Vagina (tissue), 2 donors: Measurements from ENCODE around the gene ATXN1.

Experiments used
- POLR2A ChIP-seq, 2 donors: fragments of 450-650 bp; IDR thresholded peaks; one replicate each; pipeline ENCODE4 v1.6.1; 2017; ENCODE audit warnings: antibody characterized with exemption in 2 of 2, mild to moderate bottlenecking in 2 of 2, moderate library complexity in 2 of 2
- POLR2AphosphoS5 ChIP-seq, 2 donors: sonication (generic); formaldehyde crosslinking; IDR thresholded peaks; one replicate each; pipeline ENCODE4 v1.9.0; 2017; ENCODE audit warnings: antibody characterized with exemption in 2 of 2, mild to moderate bottlenecking in 2 of 2, low read depth in 1 of 2; ENCODE audit not compliant: insufficient read depth in 1 of 2
- TF ChIP-seq, protein P1 (sequence below), 3 experiments: fragments of 450-650 bp in 2 of 3; fragments of 200-600 bp in 1 of 3; sonication (generic) in 1 of 3; IDR thresholded peaks; one replicate each; pipeline ENCODE4 v1.5.1; 2017 to 2019; ENCODE audit warnings: antibody characterized with exemption in 3 of 3, mild to moderate bottlenecking in 2 of 3, moderate library complexity in 2 of 3

DNA sequence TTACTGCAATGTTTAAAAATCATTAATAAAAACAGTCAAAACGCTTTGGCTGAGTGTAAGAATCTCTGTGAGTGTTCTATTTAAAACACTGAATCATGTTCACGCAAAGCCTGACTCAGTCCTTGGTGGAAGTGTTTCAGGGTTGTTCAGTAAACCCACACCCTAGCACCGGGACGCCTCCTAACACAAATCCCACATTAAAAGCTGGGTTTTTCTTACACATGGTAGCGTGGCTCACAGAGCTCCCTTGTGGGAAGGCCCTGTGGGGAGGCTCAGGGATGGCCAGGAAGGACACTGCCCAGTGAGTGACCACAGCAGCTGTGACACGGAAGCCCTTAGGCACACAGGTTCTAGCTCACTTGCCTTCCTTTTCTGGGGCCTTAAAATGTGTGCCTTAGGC is 442.7 kb downstream of the ATXN1 start:
- TF ChIP-seq POLR2AphosphoS5 (IDR thresholded peaks at IDR 0.05; ENCODE audit: insufficient read depth in 1 of 2, low read depth in 1 of 2) = peak in 1 of 2 donors; percentile 41
- TF ChIP-seq POLR2A (IDR thresholded peaks at IDR 0.05) = no peak
- TF ChIP-seq, protein P1, sequence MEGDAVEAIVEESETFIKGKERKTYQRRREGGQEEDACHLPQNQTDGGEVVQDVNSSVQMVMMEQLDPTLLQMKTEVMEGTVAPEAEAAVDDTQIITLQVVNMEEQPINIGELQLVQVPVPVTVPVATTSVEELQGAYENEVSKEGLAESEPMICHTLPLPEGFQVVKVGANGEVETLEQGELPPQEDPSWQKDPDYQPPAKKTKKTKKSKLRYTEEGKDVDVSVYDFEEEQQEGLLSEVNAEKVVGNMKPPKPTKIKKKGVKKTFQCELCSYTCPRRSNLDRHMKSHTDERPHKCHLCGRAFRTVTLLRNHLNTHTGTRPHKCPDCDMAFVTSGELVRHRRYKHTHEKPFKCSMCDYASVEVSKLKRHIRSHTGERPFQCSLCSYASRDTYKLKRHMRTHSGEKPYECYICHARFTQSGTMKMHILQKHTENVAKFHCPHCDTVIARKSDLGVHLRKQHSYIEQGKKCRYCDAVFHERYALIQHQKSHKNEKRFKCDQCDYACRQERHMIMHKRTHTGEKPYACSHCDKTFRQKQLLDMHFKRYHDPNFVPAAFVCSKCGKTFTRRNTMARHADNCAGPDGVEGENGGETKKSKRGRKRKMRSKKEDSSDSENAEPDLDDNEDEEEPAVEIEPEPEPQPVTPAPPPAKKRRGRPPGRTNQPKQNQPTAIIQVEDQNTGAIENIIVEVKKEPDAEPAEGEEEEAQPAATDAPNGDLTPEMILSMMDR (IDR thresholded peaks at IDR 0.05) = no peak
